Stimulated activated naive CD4-positive, alpha-beta T cell treated with Interleukin-2 at 50 U/mL for 16 hours (primary cell): Measurements from ENCODE around the gene FIZ1.

ENCODE experiments used
- DNase-seq: peaks from one replicate; lab custom pipeline; 2025; lab: John Stamatoyannopoulos, UW

Gene FIZ1, protein sequence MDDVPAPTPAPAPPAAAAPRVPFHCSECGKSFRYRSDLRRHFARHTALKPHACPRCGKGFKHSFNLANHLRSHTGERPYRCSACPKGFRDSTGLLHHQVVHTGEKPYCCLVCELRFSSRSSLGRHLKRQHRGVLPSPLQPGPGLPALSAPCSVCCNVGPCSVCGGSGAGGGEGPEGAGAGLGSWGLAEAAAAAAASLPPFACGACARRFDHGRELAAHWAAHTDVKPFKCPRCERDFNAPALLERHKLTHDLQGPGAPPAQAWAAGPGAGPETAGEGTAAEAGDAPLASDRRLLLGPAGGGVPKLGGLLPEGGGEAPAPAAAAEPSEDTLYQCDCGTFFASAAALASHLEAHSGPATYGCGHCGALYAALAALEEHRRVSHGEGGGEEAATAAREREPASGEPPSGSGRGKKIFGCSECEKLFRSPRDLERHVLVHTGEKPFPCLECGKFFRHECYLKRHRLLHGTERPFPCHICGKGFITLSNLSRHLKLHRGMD

GRCh38 chr19:55599468-55599841 is at the start of gene FIZ1:
Gene FIZ1, minus strand, starts transcription at chr19:55599517. Its CDS starts 1,652 bp downstream, at chr19:55597865.
- peak; percentile 97 for DNase-seq

DNA sequence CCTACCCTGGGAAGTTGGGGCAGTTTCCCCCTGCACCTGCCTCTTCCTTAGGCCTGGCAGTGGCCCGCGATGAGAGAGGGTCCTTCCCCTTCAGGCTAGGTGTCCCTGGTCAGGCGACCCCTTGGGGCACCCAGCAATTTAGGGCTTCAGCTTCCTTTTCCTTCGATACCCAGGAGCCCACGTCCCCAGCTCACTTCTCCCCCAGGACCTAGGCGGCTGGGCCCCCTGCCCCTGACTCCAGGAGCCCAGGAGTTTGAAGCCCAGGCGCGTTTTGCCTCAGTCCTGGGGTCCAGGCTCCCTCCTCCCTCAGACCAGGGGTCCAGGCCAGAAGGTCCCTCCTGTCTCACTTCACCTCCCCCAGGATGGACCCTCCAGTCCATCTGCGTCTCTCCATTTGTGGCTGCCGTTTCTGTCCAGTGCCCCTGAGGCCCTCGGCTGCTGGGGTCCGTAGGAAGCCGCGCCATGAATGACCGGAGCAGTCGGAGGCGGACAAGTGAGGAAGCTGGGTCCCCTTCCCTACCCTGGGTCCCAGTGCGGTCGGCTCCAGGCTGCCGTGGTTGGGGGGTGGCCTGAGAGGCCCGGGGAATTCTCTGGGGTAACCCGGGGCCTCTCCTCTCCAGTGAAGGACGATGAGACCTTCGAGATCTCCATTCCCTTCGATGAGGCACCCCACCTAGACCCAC is 49.4 kb upstream of the FIZ1 start:
- DNase-seq: no peak

GRCh38 chr19:55647732-55648584 is 48.6 kb upstream of the FIZ1 start, which contains the start of gene CCDC106:
Gene CCDC106, plus strand, starts transcription at chr19:55648212. Its CDS starts 835 bp downstream, at chr19:55649047.
- DNase-seq: peak; percentile 21

DNA sequence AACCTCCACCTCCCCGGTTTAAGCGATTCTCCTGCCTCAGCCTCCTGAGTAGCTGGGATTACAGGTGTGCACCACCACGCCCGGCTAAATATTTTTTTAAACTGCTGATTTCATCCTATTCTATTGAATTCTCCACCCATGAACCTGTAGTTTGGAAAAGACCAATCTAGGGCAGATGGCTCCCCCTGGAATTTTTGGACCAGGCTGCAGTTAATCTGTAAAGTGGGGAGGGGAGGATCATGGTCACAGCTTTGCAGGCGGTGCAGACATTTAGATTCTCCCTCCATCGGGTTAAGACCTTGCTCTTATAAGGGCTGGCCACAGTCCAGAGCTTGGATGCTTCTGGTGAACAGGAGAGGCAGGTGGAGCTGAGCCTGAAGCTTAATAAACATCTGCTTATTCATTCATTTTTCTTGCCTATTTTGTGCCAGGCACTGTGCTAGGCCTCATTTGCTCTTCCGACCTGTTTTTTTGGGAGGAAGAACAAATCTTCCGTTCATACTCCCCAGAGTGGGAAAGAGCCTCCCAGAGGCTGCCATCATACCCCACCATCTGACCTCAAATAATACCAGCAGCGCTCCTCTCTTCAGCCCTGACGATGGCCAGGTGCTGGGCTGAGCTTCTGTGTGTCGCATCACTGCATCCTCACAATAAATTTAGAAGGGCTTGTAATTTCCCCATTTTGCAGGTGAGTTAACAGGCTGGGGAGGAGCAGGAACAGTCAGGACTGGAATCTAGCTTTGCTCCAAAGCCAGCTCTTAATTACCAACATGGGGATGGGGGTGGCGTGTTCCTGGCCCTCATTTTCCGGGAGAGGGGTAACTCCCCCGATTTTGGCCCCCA is 47.8 kb upstream of the FIZ1 start:
- DNase-seq: no peak

- DNase-seq: no peak
Observed at GRCh38 chr19:55645512-55645881, 46.2 kb upstream of the FIZ1 start.

GRCh38 chr19:55644842-55645511 is 45.7 kb upstream of the FIZ1 start:
- no peak for DNase-seq

DNA sequence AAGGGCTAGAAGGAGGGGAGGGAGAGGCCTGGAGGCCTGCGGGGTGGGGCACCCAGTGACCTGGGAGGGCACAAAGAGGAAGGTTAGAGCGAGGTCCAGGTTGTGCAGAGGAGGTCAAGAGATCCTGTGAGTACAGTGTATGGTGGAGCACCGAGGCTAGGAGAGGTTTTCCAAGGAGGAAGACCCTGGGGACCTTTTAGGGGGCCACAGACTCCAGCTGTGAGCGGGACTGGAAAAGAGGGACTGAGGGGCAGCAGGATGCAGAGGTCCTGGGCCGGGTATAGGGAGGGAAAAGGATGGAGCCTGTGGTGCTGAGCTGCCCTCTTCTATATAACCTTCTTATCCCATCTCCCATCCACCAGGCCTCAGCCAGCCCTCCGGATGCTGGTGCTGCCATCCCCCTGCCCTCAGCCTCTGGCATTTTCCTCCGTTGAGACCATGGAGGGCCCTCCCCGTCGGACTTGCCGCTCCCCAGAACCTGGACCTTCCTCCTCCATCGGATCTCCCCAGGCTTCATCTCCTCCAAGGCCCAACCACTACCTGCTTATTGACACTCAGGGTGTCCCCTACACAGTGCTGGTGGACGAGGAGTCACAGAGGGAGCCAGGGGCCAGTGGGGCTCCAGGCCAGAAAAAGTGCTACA is 45.0 kb upstream of the FIZ1 start:
- DNase-seq: no peak

GRCh38 chr19:55643887-55644176 is 44.5 kb upstream of the FIZ1 start:
- DNase-seq: no peak

DNA sequence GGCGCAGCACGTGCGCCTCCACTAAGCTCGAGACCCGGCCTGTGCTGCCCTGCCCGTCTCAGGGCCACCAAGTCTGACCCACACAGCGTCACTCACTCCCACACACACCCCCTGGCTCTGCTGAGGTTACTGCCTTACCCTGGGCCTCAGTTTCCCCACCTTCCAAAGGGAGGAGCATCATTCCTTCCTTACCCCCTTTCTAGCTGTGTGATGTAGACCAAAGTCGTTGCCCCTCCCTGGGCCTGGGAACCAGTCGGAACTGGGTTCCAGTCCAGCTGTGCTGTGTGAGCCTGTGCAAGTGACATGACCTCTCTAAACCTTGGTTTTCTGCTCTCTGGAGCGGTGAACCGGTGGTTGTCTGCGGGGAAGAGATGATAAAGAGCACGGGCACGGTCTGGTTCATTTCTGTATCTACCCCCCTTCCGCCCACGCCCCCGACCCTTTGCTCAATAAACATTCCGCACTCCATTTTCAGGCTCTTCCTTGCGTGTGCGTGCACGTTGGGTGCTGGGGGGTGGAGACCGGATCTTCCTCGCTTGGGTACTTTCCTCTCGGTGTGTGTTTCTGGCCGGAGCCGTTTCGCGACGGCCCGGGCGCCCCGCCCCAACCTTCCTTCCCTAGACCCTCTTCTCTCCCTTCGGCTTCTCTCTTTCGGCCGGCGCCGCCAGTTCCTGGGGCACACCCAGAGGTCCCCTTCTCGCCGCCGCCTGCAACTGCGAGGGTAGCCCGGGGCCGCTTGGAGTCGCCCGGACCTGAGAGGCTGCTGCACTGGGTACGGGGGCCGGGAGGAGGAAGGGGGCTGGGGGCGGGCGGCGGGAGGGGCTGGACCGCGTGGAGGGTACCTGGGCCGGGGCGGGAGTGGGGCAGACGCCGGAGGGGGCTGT is 43.9 kb upstream of the FIZ1 start, which contains the start of gene ZNF581:
TSS of gene ZNF581 (plus strand) at position 647 of the 884 bp plus-strand sequence. CDS start 923 bp downstream, outside the sequence.
- DNase-seq: peak; percentile 81

DNA sequence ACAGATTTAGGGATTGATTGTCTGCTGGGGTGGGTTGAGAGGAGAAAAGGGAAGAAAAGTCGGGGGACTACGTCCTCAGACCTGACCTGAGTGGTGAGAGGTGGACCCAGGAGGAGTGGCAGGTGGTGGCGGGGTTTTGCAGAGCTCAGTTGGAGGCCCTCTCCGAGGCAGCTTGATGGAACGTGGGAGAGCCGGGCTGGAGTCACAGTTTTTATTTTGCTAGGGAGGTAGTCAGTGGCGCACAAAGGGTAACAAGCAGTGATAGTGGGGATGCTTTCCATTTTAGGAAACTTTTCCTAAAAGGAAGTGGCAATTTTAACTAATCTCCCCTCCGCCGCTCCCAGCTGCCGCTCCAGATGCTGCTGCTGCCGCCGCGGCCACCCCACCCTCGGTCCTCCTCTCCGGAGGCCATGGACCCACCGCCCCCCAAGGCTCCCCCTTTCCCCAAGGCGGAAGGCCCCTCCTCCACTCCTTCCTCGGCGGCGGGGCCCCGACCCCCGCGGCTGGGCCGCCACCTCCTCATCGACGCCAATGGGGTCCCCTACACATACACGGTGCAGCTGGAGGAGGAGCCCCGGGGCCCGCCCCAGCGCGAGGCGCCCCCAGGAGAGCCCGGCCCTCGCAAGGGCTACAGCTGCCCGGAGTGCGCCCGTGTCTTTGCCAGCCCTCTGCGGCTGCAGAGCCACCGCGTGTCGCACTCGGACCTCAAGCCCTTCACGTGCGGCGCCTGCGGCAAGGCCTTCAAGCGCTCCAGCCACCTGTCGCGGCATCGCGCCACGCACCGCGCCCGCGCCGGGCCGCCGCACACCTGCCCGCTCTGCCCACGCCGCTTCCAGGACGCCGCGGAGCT is 43.1 kb upstream of the FIZ1 start:
- DNase-seq: peak; percentile 15

- peak; percentile 38 for DNase-seq
Observed at GRCh38 chr19:55641426-55642152, 42.3 kb upstream of the FIZ1 start.

DNA sequence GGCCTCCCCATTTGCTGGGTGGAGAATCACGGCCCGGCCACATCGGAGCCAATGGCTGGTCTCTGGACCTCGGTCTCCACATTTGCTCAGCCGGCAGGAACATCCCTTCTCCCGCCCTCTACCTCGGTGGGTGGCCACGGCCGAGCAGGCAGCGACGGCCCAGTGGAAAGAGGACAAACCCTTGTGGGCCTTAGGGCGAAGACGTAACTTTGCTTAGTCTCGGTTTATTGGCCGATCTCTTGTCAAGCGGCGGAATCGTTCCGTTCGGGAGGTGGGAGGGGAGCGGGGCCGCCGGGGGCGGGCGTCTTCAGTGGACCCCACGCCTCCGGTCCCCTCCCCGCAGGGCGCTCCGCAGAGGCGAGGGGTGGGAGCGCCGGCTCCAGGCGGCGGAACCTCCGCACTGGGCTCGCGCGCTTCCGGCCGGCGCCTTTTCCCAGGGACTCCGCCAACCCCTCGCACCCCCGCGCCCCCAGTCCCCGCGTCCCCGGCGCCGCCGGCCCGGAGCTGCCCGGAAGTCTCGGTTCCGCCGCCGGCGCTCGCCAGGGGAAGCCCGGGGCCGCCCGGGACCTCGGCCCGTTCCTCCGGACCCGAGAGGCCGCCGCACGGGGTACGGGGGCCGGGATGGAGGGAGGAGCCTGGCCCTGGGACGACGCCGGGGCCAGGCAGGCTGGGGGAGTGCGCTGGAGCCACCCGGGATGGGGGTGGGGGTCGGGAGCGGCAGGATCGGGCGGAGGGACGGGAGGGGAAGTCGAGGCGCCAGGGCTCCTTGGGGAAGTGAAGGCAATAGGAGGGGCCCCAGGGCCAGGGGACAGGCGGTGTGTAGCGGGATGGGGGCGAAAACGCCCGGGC is 41.5 kb upstream of the FIZ1 start, which contains the start of gene ZNF580:
TSS of gene ZNF580 (plus strand) at position 426 of the 849 bp plus-strand sequence. CDS start 1,507 bp downstream, outside the sequence.
- DNase-seq: peak; percentile 52

DNA sequence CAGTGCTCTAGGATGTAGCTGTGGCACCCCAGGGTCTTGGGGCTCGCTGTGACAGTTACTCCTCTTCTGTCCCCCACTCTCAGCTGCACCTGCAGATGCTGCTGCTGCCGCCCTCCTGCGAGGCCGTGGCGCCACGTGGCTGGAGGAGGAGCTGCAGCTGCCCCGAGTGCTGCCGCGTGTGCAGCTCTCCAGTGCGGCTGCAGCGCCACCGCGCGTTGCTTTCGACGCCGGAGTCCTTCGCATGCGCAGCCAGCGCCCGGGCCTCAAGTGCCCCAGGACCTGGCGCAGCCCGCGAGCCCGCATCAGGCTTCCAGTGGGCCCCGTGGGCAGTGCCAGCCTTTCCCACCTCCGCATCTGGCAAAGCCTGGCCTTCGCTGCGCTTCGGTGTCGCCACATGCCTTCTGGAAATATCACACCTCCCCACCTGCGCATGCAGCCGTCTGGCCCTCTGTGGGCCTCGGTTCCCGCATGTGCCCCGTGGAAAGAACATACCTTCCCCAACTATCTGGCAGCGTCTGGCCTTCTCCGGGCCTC is 40.8 kb upstream of the FIZ1 start:
- peak; percentile 73 for DNase-seq

DNA sequence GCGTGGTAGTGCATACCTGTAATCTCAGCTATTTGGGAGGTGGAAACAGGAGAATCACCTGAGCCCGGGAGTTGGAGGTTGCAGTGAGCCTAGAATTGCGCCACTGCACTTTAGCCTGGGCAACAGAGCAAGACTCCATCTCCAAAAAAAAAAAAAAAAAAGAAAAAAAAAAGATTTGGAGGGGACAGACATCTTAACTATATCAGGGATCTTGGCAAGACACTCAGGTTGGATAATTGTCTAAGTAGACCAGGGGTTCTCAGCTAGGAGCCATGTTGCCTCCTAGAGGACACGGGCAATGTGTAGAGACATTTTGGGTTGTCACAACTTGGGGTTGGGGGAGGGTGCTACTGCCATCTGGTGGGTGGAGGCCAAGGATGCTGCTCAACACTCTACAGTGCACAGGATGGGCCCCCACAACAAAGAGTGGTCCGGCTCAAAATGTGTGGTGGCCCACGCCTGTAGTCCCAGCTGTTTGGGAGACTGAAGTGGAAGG is 39.6 kb upstream of the FIZ1 start:
- peak; percentile 40 for DNase-seq

- no peak for DNase-seq
Observed at GRCh38 chr19:55637534-55637933, 38.2 kb upstream of the FIZ1 start.

DNA sequence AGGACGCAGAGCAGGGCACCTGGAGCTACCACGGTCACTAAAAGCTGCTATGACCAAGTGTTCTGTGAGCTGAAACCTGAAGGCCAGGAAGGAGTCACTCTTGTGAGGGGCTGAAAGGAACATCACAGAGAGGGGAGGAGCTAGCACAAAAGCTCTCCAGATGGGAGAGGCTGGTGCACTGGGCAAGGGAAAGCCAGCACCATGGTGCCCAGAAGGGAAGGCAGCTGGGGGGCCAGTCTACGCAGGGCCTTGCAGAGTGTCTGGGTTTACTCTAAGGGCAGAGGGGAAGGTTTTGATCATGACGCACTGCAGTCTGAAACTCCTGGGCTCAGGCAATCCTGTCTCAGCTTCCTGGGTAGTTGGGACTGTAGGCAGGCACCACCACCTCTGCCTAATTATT is 37.4 kb upstream of the FIZ1 start:
- DNase-seq: no peak
